ENCODE data around the gene RHEBL1. TPM values are rescaled to one million over a fixed set of nuclear protein-coding genes. Genes with fewer than 3 reads are reported as not detected.

Gene RHEBL1
- polyA plus RNA-seq, 3 donors: 0.17 to 0.96 (median 0.50) TPM

DNA sequence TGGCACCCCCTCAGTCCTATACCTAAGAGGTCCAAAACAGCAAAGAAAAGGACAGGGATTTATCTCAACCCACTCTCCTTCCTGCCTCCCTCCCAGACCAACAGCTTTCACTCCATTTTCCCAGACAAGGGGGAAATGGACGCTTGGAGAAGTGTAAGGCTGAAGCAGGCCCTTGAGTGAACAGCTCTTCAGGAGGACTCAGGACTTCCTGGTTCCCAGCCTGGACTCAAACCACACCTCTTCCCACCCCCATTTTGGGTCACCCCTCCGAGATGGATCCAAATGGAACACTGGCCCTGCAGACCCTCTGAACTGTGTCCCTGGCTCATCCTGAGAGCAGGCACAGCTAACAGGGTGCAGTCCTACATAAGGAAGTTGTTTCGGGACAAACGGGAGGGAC lies 11.9 kb downstream of the RHEBL1 start:
- H3K4me1 Mint-ChIP-seq: peaks cover 56% of the 10 kb centered on the region
- Histone ChIP-seq H3K4me3 (replicated peaks in 1 of 3; ENCODE audit: low read depth in 2 of 3, low read length in 3 of 3) (peak overlapping the region; percentile 75 to 97 (median 92)), H3K4me2 (replicated peaks; ENCODE audit: extremely low read depth, low read length, poor library complexity, severe bottlenecking) (peak overlapping the region; percentile 98), H3K4me1 (ENCODE audit: control insufficient read depth in 1 of 2, insufficient read depth in 2 of 2, low read length in 2 of 2) (peaks cover 44 to 50% of the 10 kb centered on the region in 2 donors), H4K20me1 (ENCODE audit: insufficient read depth, low read length) (peaks cover 61% of the 10 kb centered on the region), H3K36me3 (replicated peaks in 1 of 2; ENCODE audit: control insufficient read depth in 1 of 2, insufficient read depth in 2 of 2, low read length in 2 of 2) (peaks cover 21 to 25% of the 10 kb centered on the region in 2 donors), H3K79me2 (ENCODE audit: insufficient read depth, low read length) (peaks cover 83% of the 10 kb centered on the region), H3K9ac (ENCODE audit: insufficient read depth, low read length, poor library complexity, severe bottlenecking) (peak overlapping the region; percentile 93), H3K27ac (ENCODE audit: low read depth in 1 of 2, low read length in 2 of 2) (peak overlapping the region; percentile 54 to 92), H3K27me3 (ENCODE audit: control insufficient read depth in 2 of 2, insufficient read depth in 2 of 2, low read length in 2 of 2) (no peaks in the 10 kb centered on the region), H2AFZ (ENCODE audit: insufficient read depth, low read depth, low read length, poor library complexity, severe bottlenecking) (peak overlapping the region; percentile 15), H3K9me3 (replicated peaks in 1 of 2; ENCODE audit: control insufficient read depth in 1 of 2, insufficient read depth in 1 of 2, low read length in 2 of 2) (no peaks in the 10 kb centered on the region)
- intact Hi-C loops (cut with micrococcal nuclease): loop anchor here (5.0 kb wide), 2 partner anchors 41 to 74 kb away; partner anchors contain the start of genes PRKAG1 (in 2 of the 2) and TUBA1B (in 1 of the 2)
- 0% methylated on average over 1 of the region's 4 CpGs for WGBS (ENCODE audit: insufficient coverage)
- peaks cover 0 to 3% (median 0%) of the 10 kb centered on the region in 3 donors for H3K27me3 Mint-ChIP-seq (ENCODE audit: low read depth in 3 of 3)
- peak overlapping the region; percentile 85 to 96 (median 93) for H3K27ac Mint-ChIP-seq
- DNase-seq: peak; percentile 14 to 44 (median 40)
- peaks cover 26 to 34% of the 10 kb centered on the region in 2 donors for H3K36me3 Mint-ChIP-seq
- no peaks in the 10 kb centered on the region for H3K9me3 Mint-ChIP-seq
- peak overlapping the region; percentile 96 to 97 for H3K4me3 Mint-ChIP-seq
- TF ChIP-seq, protein P1, sequence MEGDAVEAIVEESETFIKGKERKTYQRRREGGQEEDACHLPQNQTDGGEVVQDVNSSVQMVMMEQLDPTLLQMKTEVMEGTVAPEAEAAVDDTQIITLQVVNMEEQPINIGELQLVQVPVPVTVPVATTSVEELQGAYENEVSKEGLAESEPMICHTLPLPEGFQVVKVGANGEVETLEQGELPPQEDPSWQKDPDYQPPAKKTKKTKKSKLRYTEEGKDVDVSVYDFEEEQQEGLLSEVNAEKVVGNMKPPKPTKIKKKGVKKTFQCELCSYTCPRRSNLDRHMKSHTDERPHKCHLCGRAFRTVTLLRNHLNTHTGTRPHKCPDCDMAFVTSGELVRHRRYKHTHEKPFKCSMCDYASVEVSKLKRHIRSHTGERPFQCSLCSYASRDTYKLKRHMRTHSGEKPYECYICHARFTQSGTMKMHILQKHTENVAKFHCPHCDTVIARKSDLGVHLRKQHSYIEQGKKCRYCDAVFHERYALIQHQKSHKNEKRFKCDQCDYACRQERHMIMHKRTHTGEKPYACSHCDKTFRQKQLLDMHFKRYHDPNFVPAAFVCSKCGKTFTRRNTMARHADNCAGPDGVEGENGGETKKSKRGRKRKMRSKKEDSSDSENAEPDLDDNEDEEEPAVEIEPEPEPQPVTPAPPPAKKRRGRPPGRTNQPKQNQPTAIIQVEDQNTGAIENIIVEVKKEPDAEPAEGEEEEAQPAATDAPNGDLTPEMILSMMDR (IDR thresholded peaks at IDR 0.05): no peak

DNA sequence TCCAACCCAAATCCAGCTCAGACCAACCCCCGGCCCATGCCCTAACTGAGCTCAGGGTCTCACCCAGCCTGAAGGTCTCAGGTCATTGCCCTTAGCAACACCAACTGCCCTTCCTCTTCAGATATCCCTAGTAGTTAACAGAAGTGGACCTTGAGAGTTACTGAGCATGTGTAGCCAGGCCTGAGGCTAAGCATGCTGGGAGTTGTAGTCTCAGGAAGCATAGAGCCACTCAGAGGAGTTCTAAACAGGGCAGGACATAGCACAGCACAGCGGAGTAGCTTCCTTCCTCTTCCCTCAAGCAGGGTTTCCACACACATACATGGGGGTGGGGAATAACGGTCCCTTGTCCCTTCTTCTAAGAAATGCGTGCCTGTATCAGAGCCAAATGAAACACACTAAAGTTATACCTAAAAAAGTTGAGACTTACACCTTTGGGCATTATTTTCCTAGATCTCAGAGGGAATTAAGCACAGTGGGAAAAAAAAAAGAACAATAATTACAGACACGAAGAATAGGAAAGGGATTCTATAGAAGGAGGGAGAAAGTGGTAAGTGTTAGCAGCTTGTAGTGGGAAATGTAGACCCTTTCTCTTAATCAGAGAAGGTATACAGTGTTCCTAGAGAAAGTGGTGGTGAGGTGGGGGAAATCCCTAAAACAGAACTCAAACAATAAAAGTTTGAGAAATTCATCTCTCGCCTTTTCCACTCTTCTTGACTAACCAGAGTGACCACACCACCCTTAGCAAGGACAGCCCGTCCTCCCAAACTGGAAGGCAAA lies 13.6 kb downstream of the RHEBL1 start:
- intact Hi-C loops (cut with micrococcal nuclease): loop anchor here (5.0 kb wide), 2 partner anchors 39 to 76 kb away; partner anchors contain the start of genes PRKAG1 (in 2 of the 2) and TUBA1B (in 1 of the 2)
- Histone ChIP-seq H3K4me3 (replicated peaks in 1 of 3; ENCODE audit: low read depth in 2 of 3, low read length in 3 of 3) (peak overlapping the region; percentile 11 to 97 (median 18)), H3K4me1 (ENCODE audit: control insufficient read depth in 1 of 2, insufficient read depth in 2 of 2, low read length in 2 of 2) (peaks cover 40 to 45% of the 10 kb centered on the region in 2 donors), H3K9ac (ENCODE audit: insufficient read depth, low read length, poor library complexity, severe bottlenecking) (peak overlapping the region; percentile 2), H4K20me1 (ENCODE audit: insufficient read depth, low read length) (peaks cover 78% of the 10 kb centered on the region), H3K36me3 (replicated peaks in 1 of 2; ENCODE audit: control insufficient read depth in 1 of 2, insufficient read depth in 2 of 2, low read length in 2 of 2) (peaks cover 38 to 42% of the 10 kb centered on the region in 2 donors), H3K9me3 (replicated peaks in 1 of 2; ENCODE audit: control insufficient read depth in 1 of 2, insufficient read depth in 1 of 2, low read length in 2 of 2) (no peaks in the 10 kb centered on the region), H3K79me2 (ENCODE audit: insufficient read depth, low read length) (peaks cover 100% of the 10 kb centered on the region), H3K27me3 (ENCODE audit: control insufficient read depth in 2 of 2, insufficient read depth in 2 of 2, low read length in 2 of 2) (no peaks in the 10 kb centered on the region), H3K27ac (ENCODE audit: low read depth in 1 of 2, low read length in 2 of 2) (peak overlapping the region; percentile 54 to 92), H2AFZ (ENCODE audit: insufficient read depth, low read depth, low read length, poor library complexity, severe bottlenecking) (no peak overlapping the region), H3K4me2 (replicated peaks; ENCODE audit: extremely low read depth, low read length, poor library complexity, severe bottlenecking) (peak overlapping the region; percentile 98)
- peaks cover 51% of the 10 kb centered on the region for H3K4me1 Mint-ChIP-seq
- peak; percentile 91 to 98 (median 96) for DNase-seq
- H3K27ac Mint-ChIP-seq: peak overlapping the region; percentile 91 to 96 (median 93)
- no peaks in the 10 kb centered on the region for H3K9me3 Mint-ChIP-seq
- 0% methylated on average over 1 of the region's 7 CpGs for WGBS (ENCODE audit: insufficient coverage)
- peaks cover 42 to 52% of the 10 kb centered on the region in 2 donors for H3K36me3 Mint-ChIP-seq
- H3K4me3 Mint-ChIP-seq: peak overlapping the region; percentile 96 to 97
- H3K27me3 Mint-ChIP-seq (ENCODE audit: low read depth in 3 of 3): peaks cover 0 to 3% (median 0%) of the 10 kb centered on the region in 3 donors
- TF ChIP-seq, protein P1 (IDR thresholded peaks at IDR 0.05): no peak
